Naive thymus-derived CD4-positive, alpha-beta T cell (primary cell): ENCODE results near the gene PEX26. TPM values are rescaled to one million over a fixed set of nuclear protein-coding genes. Genes with fewer than 3 reads are reported as not detected.

ENCODE experiments used
- ATAC-seq: fragments of 150-1000 bp; cut with Tn5 transposase; 2 replicates; pipeline ENCODE4 v1.10.0; 2021; ENCODE audit warnings: mild to moderate bottlenecking, moderate library complexity
- CTCF ChIA-PET: fragments of 350-600 bp; sonication (Branson Sonifier 250); formaldehyde crosslinking; loops from one replicate; lab custom pipeline; 2021; ENCODE audit warnings: antibody characterized with exemption; lab: Charles Lee
- POLR2A ChIA-PET: fragments of 350-600 bp; sonication (Branson Sonifier 250); formaldehyde crosslinking; loops from one replicate; lab custom pipeline; 2021; ENCODE audit warnings: antibody characterized with exemption, inconsistent platforms; lab: Charles Lee
- DNase-seq, 9 donors: peaks; one replicate each; pipeline versions ENCODE4 v3.0.0 to v3.0.0-alpha.2; 2020 to 2022; ENCODE audit warnings: mixed read lengths in 1 of 9
- H3K27ac ChIP-seq: one replicate; pipeline ENCODE4 v1.7.0; 2013; ENCODE audit warnings: mild to moderate bottlenecking, low read depth, low read length, moderate library complexity
- H3K27me3 ChIP-seq, 2 donors: one replicate each; pipeline ENCODE4 v1.7.0; 2013; ENCODE audit warnings: low read length in 2 of 2, mild to moderate bottlenecking in 2 of 2, moderate library complexity in 2 of 2; ENCODE audit not compliant: control insufficient read depth in 2 of 2, insufficient read depth in 2 of 2
- H3K36me3 ChIP-seq, 3 experiments: 1 replicate in 2 of 3; 2 replicates in 1 of 3; pipeline ENCODE4 v1.7.0; 2013; ENCODE audit warnings: low read length in 3 of 3, mild to moderate bottlenecking in 3 of 3, moderate library complexity in 1 of 3; ENCODE audit not compliant: insufficient read depth in 3 of 3, control insufficient read depth in 2 of 3
- H3K4me1 ChIP-seq, 2 donors: one replicate each; pipeline ENCODE4 v1.7.0; 2013; ENCODE audit warnings: low read length in 2 of 2, mild to moderate bottlenecking in 2 of 2, moderate library complexity in 1 of 2; ENCODE audit not compliant: control insufficient read depth in 2 of 2, insufficient read depth in 2 of 2
- H3K4me3 ChIP-seq: 2 replicates; pipeline ENCODE4 v1.7.0; 2013; ENCODE audit warnings: mild to moderate bottlenecking, low read length
- H3K9me3 ChIP-seq, 3 experiments: 1 replicate in 2 of 3; 2 replicates in 1 of 3; pipeline ENCODE4 v1.7.0; 2013; ENCODE audit warnings: low read length in 3 of 3; ENCODE audit not compliant: control insufficient read depth in 2 of 3
- H3K27ac Mint-ChIP-seq, 9 donors: one replicate each; pipeline ENCODE4 v1.8.0; 2020 to 2022; ENCODE audit warnings: mixed read lengths in 9 of 9, mild to moderate bottlenecking in 8 of 9, moderate library complexity in 5 of 9, inconsistent platforms in 2 of 9
- H3K27me3 Mint-ChIP-seq, 5 donors: one replicate each; pipeline ENCODE4 v1.8.0; 2021 to 2022; ENCODE audit warnings: mixed read lengths in 5 of 5, mild to moderate bottlenecking in 1 of 5
- H3K36me3 Mint-ChIP-seq, 5 donors: one replicate each; pipeline ENCODE4 v1.8.0; 2020 to 2022; ENCODE audit warnings: mixed read lengths in 5 of 5, mild to moderate bottlenecking in 3 of 5, inconsistent platforms in 1 of 5
- H3K4me1 Mint-ChIP-seq, 7 donors: one replicate each; pipeline ENCODE4 v1.8.0; 2020 to 2022; ENCODE audit warnings: mixed read lengths in 7 of 7, mild to moderate bottlenecking in 3 of 7, inconsistent platforms in 1 of 7
- H3K4me3 Mint-ChIP-seq, 10 donors: one replicate each; pipeline ENCODE4 v1.8.0; 2020 to 2022; ENCODE audit warnings: mild to moderate bottlenecking in 10 of 10, mixed read lengths in 10 of 10, moderate library complexity in 6 of 10, inconsistent platforms in 2 of 10
- H3K9me3 Mint-ChIP-seq, 11 donors: one replicate each; pipeline ENCODE4 v1.8.0; 2020 to 2022; ENCODE audit warnings: mixed read lengths in 11 of 11, mild to moderate bottlenecking in 4 of 11, inconsistent platforms in 1 of 11, moderate library complexity in 1 of 11
- intact Hi-C, 2 donors: fragments of 100-400 bp; cut with micrococcal nuclease; formaldehyde crosslinking; loops; one replicate each; pipeline ENCODE4 v1.15.1; 2023
- polyA plus RNA-seq, 2 donors: library from polyadenylated mRNA; unstranded; fragments of 300-500 nt; fragmentation: Illumina TruSeq; gene quantifications; one replicate each; pipeline ENCODE4 v1.2.3, GENCODE V29; 2021
- total RNA-seq, 6 experiments: library from RNA in 5 of 6; stranded (reverse) in 5 of 6; gene quantifications; 1 replicate in 5 of 6; 2 replicates in 1 of 6; pipeline ENCODE4 v1.2.3 and lab custom pipeline; 2021 to 2026

Gene PEX26
- total and polyA plus RNA-seq, 7 experiments from 2014 or later = 3.8 to 42.8 (median 30.7) TPM

- Mint-ChIP-seq H3K36me3 (peaks cover 5 to 45% (median 33%) of the 10 kb centered on the region in 5 donors), H3K27me3 (no peaks in the 10 kb centered on the region)
Observed at GRCh38 chr22:18081416-18081815, 3.6 kb downstream of the PEX26 start.

GRCh38 chr22:18082467-18082866 is 4.7 kb downstream of the PEX26 start:
- no peak for ATAC-seq
- ChIA-PET CTCF (no interaction called here), POLR2A (no interaction called here)
- Mint-ChIP-seq H3K27me3 (no peaks in the 10 kb centered on the region), H3K4me1 (peaks cover 17 to 54% (median 49%) of the 10 kb centered on the region in 7 donors), H3K27ac (no peak overlapping the region), H3K9me3 (peaks cover 0 to 4% (median 0%) of the 10 kb centered on the region in 11 donors), H3K36me3 (peaks cover 5 to 48% (median 33%) of the 10 kb centered on the region in 5 donors), H3K4me3 (peak overlapping the region in 1 of 10 donors; percentile 17)
- intact Hi-C loops = no loop called here
- Histone ChIP-seq H3K36me3 (peaks cover 7 to 77% (median 20%) of the 10 kb centered on the region in 3 experiments), H3K27ac (no peak overlapping the region), H3K9me3 (no peaks in the 10 kb centered on the region), H3K27me3 (no peaks in the 10 kb centered on the region), H3K4me3 (no peak overlapping the region), H3K4me1 (peaks cover 7 to 13% of the 10 kb centered on the region in 2 donors)
- DNase-seq = no peak

More at GRCh38 chr22:18081416-18081815, 3.6 kb downstream of the PEX26 start:
- no peak overlapping the region for H3K27ac Mint-ChIP-seq
- H3K4me1 Mint-ChIP-seq = peaks cover 23 to 63% (median 60%) of the 10 kb centered on the region in 7 donors
- H3K27ac ChIP-seq = no peak overlapping the region
- H3K4me3 ChIP-seq = no peak overlapping the region
- no peaks in the 10 kb centered on the region for H3K9me3 ChIP-seq
- ChIA-PET CTCF (no interaction called here), POLR2A (no interaction called here)
- H3K27me3 ChIP-seq = no peaks in the 10 kb centered on the region
- H3K4me3 Mint-ChIP-seq = peak overlapping the region in 3 of 10 donors; percentile 7 to 26 (median 21)
- peaks cover 7 to 69% (median 18%) of the 10 kb centered on the region in 3 experiments for H3K36me3 ChIP-seq
- peaks cover 0 to 4% (median 0%) of the 10 kb centered on the region in 11 donors for H3K9me3 Mint-ChIP-seq
- H3K4me1 ChIP-seq = peaks cover 15 to 20% of the 10 kb centered on the region in 2 donors
- DNase-seq (no peak), ATAC-seq (no peak)
- intact Hi-C loops = no loop called here

- Histone ChIP-seq H3K9me3 (no peaks in the 10 kb centered on the region), H3K4me1 (peaks cover 7 to 13% of the 10 kb centered on the region in 2 donors), H3K36me3 (peaks cover 7 to 82% (median 28%) of the 10 kb centered on the region in 3 experiments), H3K4me3 (no peak overlapping the region), H3K27ac (no peak overlapping the region), H3K27me3 (no peaks in the 10 kb centered on the region)
- DNase-seq (no peak), ATAC-seq (no peak)
- H3K36me3 Mint-ChIP-seq = peaks cover 8 to 55% (median 33%) of the 10 kb centered on the region in 5 donors
- no peaks in the 10 kb centered on the region for H3K27me3 Mint-ChIP-seq
- peaks cover 0 to 4% (median 0%) of the 10 kb centered on the region in 11 donors for H3K9me3 Mint-ChIP-seq
- POLR2A ChIA-PET = interaction anchor here (0.7 kb wide), 1 partner anchor 444 kb away, joined by 3 read pairs; no protein-coding TSS in a partner anchor
- peaks cover 17 to 48% (median 45%) of the 10 kb centered on the region in 7 donors for H3K4me1 Mint-ChIP-seq
- intact Hi-C loops = no loop called here
- CTCF ChIA-PET = no interaction called here
- no peak overlapping the region for H3K27ac Mint-ChIP-seq
- H3K4me3 Mint-ChIP-seq = no peak overlapping the region
Observed at GRCh38 chr22:18083406-18083805, 5.6 kb downstream of the PEX26 start.

GRCh38 chr22:18085188-18085587 is 7.4 kb downstream of the PEX26 start:
- DNase-seq = no peak
- ATAC-seq = no peak
- no peak overlapping the region for H3K4me3 ChIP-seq
- POLR2A ChIA-PET = interaction anchor here (0.6 to 0.8 kb wide), 2 partner anchors 13 to 64 kb away, joined by 3 read pairs; no protein-coding TSS in a partner anchor
- H3K27ac ChIP-seq = no peak overlapping the region
- CTCF ChIA-PET = no interaction called here
- no peaks in the 10 kb centered on the region for H3K27me3 ChIP-seq
- Mint-ChIP-seq H3K27me3 (no peaks in the 10 kb centered on the region), H3K4me1 (peaks cover 7 to 31% (median 28%) of the 10 kb centered on the region in 7 donors), H3K4me3 (no peak overlapping the region), H3K27ac (no peak overlapping the region), H3K36me3 (peaks cover 8 to 55% (median 37%) of the 10 kb centered on the region in 5 donors), H3K9me3 (peaks cover 0 to 4% (median 0%) of the 10 kb centered on the region in 11 donors)
- H3K36me3 ChIP-seq = peaks cover 7 to 89% (median 32%) of the 10 kb centered on the region in 3 experiments
- H3K4me1 ChIP-seq = no peaks in the 10 kb centered on the region
- no peaks in the 10 kb centered on the region for H3K9me3 ChIP-seq
- intact Hi-C loops = no loop called here

GRCh38 chr22:18087350-18087855 is 9.6 kb downstream of the PEX26 start:
- Mint-ChIP-seq H3K27me3 (no peaks in the 10 kb centered on the region), H3K4me3 (no peak overlapping the region), H3K36me3 (peaks cover 3 to 49% (median 27%) of the 10 kb centered on the region in 5 donors), H3K4me1 (peaks cover 0 to 31% (median 9%) of the 10 kb centered on the region in 7 donors), H3K9me3 (no peaks in the 10 kb centered on the region), H3K27ac (no peak overlapping the region)
- Histone ChIP-seq H3K4me1 (peaks cover 0 to 9% of the 10 kb centered on the region in 2 donors), H3K27me3 (no peaks in the 10 kb centered on the region), H3K9me3 (no peaks in the 10 kb centered on the region), H3K36me3 (peaks cover 4 to 89% (median 30%) of the 10 kb centered on the region in 3 experiments), H3K27ac (no peak overlapping the region), H3K4me3 (no peak overlapping the region)
- POLR2A ChIA-PET = no interaction called here
- intact Hi-C loops = no loop called here
- ATAC-seq (no peak), DNase-seq (no peak)
- CTCF ChIA-PET = interaction anchor here (0.6 kb wide), 1 partner anchor 47 kb away, joined by 4 read pairs; no protein-coding TSS in a partner anchor

- Histone ChIP-seq H3K9me3 (no peaks in the 10 kb centered on the region), H3K27me3 (no peaks in the 10 kb centered on the region), H3K4me1 (peaks cover 0 to 10% of the 10 kb centered on the region in 2 donors), H3K4me3 (no peak overlapping the region), H3K36me3 (peaks cover 0 to 73% (median 21%) of the 10 kb centered on the region in 3 experiments), H3K27ac (no peak overlapping the region)
- H3K27ac Mint-ChIP-seq = peak overlapping the region in 1 of 9 donors; percentile 57
- intact Hi-C loops = no loop called here
- POLR2A ChIA-PET = no interaction called here
- DNase-seq = no peak
- peaks cover 0 to 24% (median 0%) of the 10 kb centered on the region in 7 donors for H3K4me1 Mint-ChIP-seq
- H3K9me3 Mint-ChIP-seq = no peaks in the 10 kb centered on the region
- ATAC-seq = no peak
- no peak overlapping the region for H3K4me3 Mint-ChIP-seq
- H3K27me3 Mint-ChIP-seq = no peaks in the 10 kb centered on the region
- H3K36me3 Mint-ChIP-seq = peaks cover 3 to 45% (median 25%) of the 10 kb centered on the region in 5 donors
- CTCF ChIA-PET = no interaction called here
Observed at GRCh38 chr22:18088825-18089568, 11.2 kb downstream of the PEX26 start.
